Naive thymus-derived CD4-positive, alpha-beta T cell (primary cell): ENCODE data around the gene PDGFD. TPM values are rescaled to one million over a fixed set of nuclear protein-coding genes. Genes with fewer than 3 reads are reported as not detected.

Experiments used
- ATAC-seq: fragments of 150-1000 bp; cut with Tn5 transposase; 2 replicates; pipeline ENCODE4 v1.10.0; 2021; ENCODE audit warnings: mild to moderate bottlenecking, moderate library complexity
- CTCF ChIA-PET: fragments of 350-600 bp; sonication (Branson Sonifier 250); formaldehyde crosslinking; loops from one replicate; lab custom pipeline; 2021; ENCODE audit warnings: antibody characterized with exemption; lab: Charles Lee
- POLR2A ChIA-PET: fragments of 350-600 bp; sonication (Branson Sonifier 250); formaldehyde crosslinking; loops from one replicate; lab custom pipeline; 2021; ENCODE audit warnings: antibody characterized with exemption, inconsistent platforms; lab: Charles Lee
- DNase-seq, 9 donors: peaks; one replicate each; pipeline versions ENCODE4 v3.0.0 to v3.0.0-alpha.2; 2020 to 2022; ENCODE audit warnings: mixed read lengths in 1 of 9
- H3K27ac ChIP-seq: one replicate; pipeline ENCODE4 v1.7.0; 2013; ENCODE audit warnings: mild to moderate bottlenecking, low read depth, low read length, moderate library complexity
- H3K27me3 ChIP-seq, 2 donors: one replicate each; pipeline ENCODE4 v1.7.0; 2013; ENCODE audit warnings: low read length in 2 of 2, mild to moderate bottlenecking in 2 of 2, moderate library complexity in 2 of 2; ENCODE audit not compliant: control insufficient read depth in 2 of 2, insufficient read depth in 2 of 2
- H3K36me3 ChIP-seq, 3 experiments: 1 replicate in 2 of 3; 2 replicates in 1 of 3; pipeline ENCODE4 v1.7.0; 2013; ENCODE audit warnings: low read length in 3 of 3, mild to moderate bottlenecking in 3 of 3, moderate library complexity in 1 of 3; ENCODE audit not compliant: insufficient read depth in 3 of 3, control insufficient read depth in 2 of 3
- H3K4me1 ChIP-seq, 2 donors: one replicate each; pipeline ENCODE4 v1.7.0; 2013; ENCODE audit warnings: low read length in 2 of 2, mild to moderate bottlenecking in 2 of 2, moderate library complexity in 1 of 2; ENCODE audit not compliant: control insufficient read depth in 2 of 2, insufficient read depth in 2 of 2
- H3K4me3 ChIP-seq: 2 replicates; pipeline ENCODE4 v1.7.0; 2013; ENCODE audit warnings: mild to moderate bottlenecking, low read length
- H3K9me3 ChIP-seq, 3 experiments: 1 replicate in 2 of 3; 2 replicates in 1 of 3; pipeline ENCODE4 v1.7.0; 2013; ENCODE audit warnings: low read length in 3 of 3; ENCODE audit not compliant: control insufficient read depth in 2 of 3
- H3K27ac Mint-ChIP-seq, 9 donors: one replicate each; pipeline ENCODE4 v1.8.0; 2020 to 2022; ENCODE audit warnings: mixed read lengths in 9 of 9, mild to moderate bottlenecking in 8 of 9, moderate library complexity in 5 of 9, inconsistent platforms in 2 of 9
- H3K27me3 Mint-ChIP-seq, 5 donors: one replicate each; pipeline ENCODE4 v1.8.0; 2021 to 2022; ENCODE audit warnings: mixed read lengths in 5 of 5, mild to moderate bottlenecking in 1 of 5
- H3K36me3 Mint-ChIP-seq, 5 donors: one replicate each; pipeline ENCODE4 v1.8.0; 2020 to 2022; ENCODE audit warnings: mixed read lengths in 5 of 5, mild to moderate bottlenecking in 3 of 5, inconsistent platforms in 1 of 5
- H3K4me1 Mint-ChIP-seq, 7 donors: one replicate each; pipeline ENCODE4 v1.8.0; 2020 to 2022; ENCODE audit warnings: mixed read lengths in 7 of 7, mild to moderate bottlenecking in 3 of 7, inconsistent platforms in 1 of 7
- H3K4me3 Mint-ChIP-seq, 10 donors: one replicate each; pipeline ENCODE4 v1.8.0; 2020 to 2022; ENCODE audit warnings: mild to moderate bottlenecking in 10 of 10, mixed read lengths in 10 of 10, moderate library complexity in 6 of 10, inconsistent platforms in 2 of 10
- H3K9me3 Mint-ChIP-seq, 11 donors: one replicate each; pipeline ENCODE4 v1.8.0; 2020 to 2022; ENCODE audit warnings: mixed read lengths in 11 of 11, mild to moderate bottlenecking in 4 of 11, inconsistent platforms in 1 of 11, moderate library complexity in 1 of 11
- intact Hi-C, 2 donors: fragments of 100-400 bp; cut with micrococcal nuclease; formaldehyde crosslinking; loops; one replicate each; pipeline ENCODE4 v1.15.1; 2023
- polyA plus RNA-seq, 2 donors: library from polyadenylated mRNA; unstranded; fragments of 300-500 nt; fragmentation: Illumina TruSeq; gene quantifications; one replicate each; pipeline ENCODE4 v1.2.3, GENCODE V29; 2021
- total RNA-seq, 6 experiments: library from RNA in 5 of 6; stranded (reverse) in 5 of 6; gene quantifications; 1 replicate in 5 of 6; 2 replicates in 1 of 6; pipeline ENCODE4 v1.2.3 and lab custom pipeline; 2021 to 2026

The PDGFD gene
- total and polyA plus RNA-seq, 7 experiments from 2014 or later = 0.05 to 3.6 (median 0.26) TPM; not detected in 3

DNA sequence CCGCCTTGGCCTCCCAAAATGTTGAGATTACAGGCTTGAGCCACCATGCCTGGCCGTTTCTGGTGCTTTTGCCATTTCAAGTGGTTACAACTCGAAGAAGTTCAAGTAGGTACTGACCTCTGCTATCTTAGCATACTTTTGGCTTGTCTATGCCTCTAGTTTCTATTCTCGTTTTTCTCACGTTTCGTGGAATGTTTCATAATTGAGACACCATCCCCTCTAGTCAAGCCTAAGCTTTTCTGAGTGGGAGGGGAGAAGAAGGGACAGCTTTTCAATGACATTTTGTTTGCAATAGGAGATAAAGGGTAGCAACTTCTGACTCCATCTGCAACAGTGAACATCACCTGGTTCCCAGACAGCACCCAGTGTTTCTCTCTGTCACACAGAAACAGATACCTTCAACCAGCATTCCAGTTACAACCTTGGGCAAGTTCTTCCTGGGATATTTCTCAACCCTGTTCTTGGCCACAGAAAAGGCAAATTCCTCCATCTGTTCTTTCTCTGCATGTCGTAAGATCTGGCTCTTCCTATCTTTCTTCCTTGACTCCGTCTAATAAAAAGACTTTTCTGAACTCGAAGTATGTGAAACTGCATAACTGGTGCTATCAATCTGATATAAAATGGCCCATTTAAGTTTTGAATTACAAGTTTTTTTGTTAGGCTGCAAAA is 102.0 kb downstream of the PDGFD start:
- intact Hi-C loops = no loop called here
- no peaks in the 10 kb centered on the region for H3K36me3 ChIP-seq
- H3K27me3 Mint-ChIP-seq = no peaks in the 10 kb centered on the region
- ChIA-PET CTCF (no interaction called here), POLR2A (no interaction called here)
- H3K9me3 ChIP-seq = no peaks in the 10 kb centered on the region
- H3K27ac Mint-ChIP-seq = no peak overlapping the region
- H3K4me3 Mint-ChIP-seq = no peak overlapping the region
- H3K4me3 ChIP-seq = no peak overlapping the region
- H3K4me1 ChIP-seq = no peaks in the 10 kb centered on the region
- ATAC-seq = no peak
- no peak for DNase-seq
- H3K27ac ChIP-seq = no peak overlapping the region
- H3K27me3 ChIP-seq = no peaks in the 10 kb centered on the region
- H3K36me3 Mint-ChIP-seq = no peaks in the 10 kb centered on the region
- no peaks in the 10 kb centered on the region for H3K4me1 Mint-ChIP-seq
- H3K9me3 Mint-ChIP-seq = peaks cover 0 to 2% (median 0%) of the 10 kb centered on the region in 11 donors

DNA sequence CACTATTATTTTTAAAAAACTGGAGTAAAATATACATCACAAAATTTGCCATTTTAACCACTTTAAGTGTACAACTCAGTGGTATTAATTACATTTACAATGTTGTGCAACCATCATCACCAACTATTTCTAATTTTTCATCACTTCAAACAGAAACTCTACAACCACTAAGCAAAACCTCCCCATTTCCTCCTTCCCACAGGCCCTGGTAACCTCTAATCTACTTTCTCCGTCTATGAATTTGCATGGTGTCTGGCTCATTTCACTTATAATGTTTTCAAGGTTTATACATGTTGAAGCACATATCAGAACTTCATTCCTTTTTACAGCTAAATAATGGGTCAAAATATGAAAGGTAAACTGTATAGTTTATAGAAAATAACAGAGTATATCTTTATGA is 103.1 kb downstream of the PDGFD start:
- POLR2A ChIA-PET = no interaction called here

DNA sequence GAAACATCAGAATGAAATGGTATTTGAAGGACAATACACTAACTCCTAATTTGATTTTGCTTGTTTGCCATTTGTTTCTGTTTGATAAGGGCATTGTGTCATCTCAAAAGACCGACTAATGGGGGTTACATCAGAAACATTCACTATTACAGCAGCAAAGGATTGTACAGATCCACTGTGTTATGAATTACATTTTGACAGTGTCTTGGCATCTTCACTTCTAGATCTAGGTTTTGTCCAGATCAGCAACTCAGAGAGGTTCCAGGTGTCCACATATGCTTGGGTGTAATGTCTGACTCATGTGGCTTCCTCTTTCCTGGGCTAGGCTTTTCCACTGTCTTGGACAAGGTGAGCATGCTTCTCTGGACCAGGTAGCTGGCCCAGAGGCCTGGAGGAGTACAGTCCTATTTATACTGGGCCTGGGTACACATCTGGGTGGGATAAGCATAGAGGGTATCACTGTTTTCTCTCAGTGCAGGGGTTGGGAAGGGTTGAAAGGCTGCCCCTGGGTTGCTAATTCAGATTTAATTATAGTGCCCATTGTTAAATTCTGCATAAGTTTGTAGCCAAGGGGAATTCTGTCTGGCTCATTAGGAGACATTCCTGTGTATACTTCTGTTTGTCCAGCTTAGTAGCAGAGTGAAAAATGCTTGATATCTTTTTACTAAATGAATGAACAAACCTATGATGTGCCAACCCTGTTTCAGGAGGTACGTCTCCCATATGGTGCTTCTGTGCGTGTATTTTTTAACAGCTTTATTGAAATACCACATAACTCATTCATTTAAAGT is 103.7 kb downstream of the PDGFD start:
- Histone ChIP-seq H3K4me1 (no peaks in the 10 kb centered on the region), H3K9me3 (no peaks in the 10 kb centered on the region), H3K27me3 (no peaks in the 10 kb centered on the region), H3K4me3 (no peak overlapping the region), H3K27ac (no peak overlapping the region), H3K36me3 (no peaks in the 10 kb centered on the region)
- peaks cover 0 to 2% (median 0%) of the 10 kb centered on the region in 11 donors for H3K9me3 Mint-ChIP-seq
- intact Hi-C loops = no loop called here
- H3K27ac Mint-ChIP-seq = no peak overlapping the region
- ATAC-seq = no peak
- no peak for DNase-seq
- no peaks in the 10 kb centered on the region for H3K36me3 Mint-ChIP-seq
- no peak overlapping the region for H3K4me3 Mint-ChIP-seq
- H3K4me1 Mint-ChIP-seq = no peaks in the 10 kb centered on the region
- ChIA-PET POLR2A (no interaction called here), CTCF (no interaction called here)
- no peaks in the 10 kb centered on the region for H3K27me3 Mint-ChIP-seq

More for the DNA sequence above, 103.1 kb downstream of the PDGFD start:
- DNase-seq (no peak), ATAC-seq (no peak)
- H3K4me3 Mint-ChIP-seq = no peak overlapping the region
- intact Hi-C loops = no loop called here
- Histone ChIP-seq H3K27ac (no peak overlapping the region), H3K4me1 (no peaks in the 10 kb centered on the region), H3K36me3 (no peaks in the 10 kb centered on the region), H3K27me3 (no peaks in the 10 kb centered on the region), H3K4me3 (no peak overlapping the region), H3K9me3 (no peaks in the 10 kb centered on the region)
- no peaks in the 10 kb centered on the region for H3K27me3 Mint-ChIP-seq
- H3K9me3 Mint-ChIP-seq = peaks cover 0 to 2% (median 0%) of the 10 kb centered on the region in 11 donors
- H3K4me1 Mint-ChIP-seq = no peaks in the 10 kb centered on the region
- CTCF ChIA-PET = no interaction called here
- H3K27ac Mint-ChIP-seq = no peak overlapping the region
- no peaks in the 10 kb centered on the region for H3K36me3 Mint-ChIP-seq

DNA sequence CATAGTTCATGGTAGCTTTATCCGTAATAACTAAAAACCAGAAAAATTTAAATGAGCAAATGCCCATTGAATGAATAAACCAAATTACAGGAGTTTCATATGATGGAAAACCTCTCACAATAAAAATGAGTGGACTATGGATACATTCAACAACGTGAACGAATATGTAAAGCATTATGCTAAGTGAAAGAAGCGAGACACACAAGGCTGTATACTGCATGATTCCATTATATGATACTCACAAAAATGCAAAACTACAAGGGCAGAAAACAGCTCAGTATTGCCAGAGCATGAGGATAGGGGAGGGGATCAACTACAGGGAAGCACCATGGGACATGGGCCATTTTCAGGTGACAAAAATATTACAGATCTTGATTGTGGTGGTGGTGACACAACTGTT is 105.3 kb downstream of the PDGFD start:
- Mint-ChIP-seq H3K4me3 (no peak overlapping the region), H3K36me3 (no peaks in the 10 kb centered on the region), H3K27me3 (peaks cover 0 to 3% (median 0%) of the 10 kb centered on the region in 5 donors), H3K27ac (no peak overlapping the region), H3K9me3 (peaks cover 0 to 4% (median 0%) of the 10 kb centered on the region in 11 donors), H3K4me1 (no peaks in the 10 kb centered on the region)
- ATAC-seq (no peak), DNase-seq (no peak)
- no peaks in the 10 kb centered on the region for H3K4me1 ChIP-seq
- H3K36me3 ChIP-seq = no peaks in the 10 kb centered on the region
- no peaks in the 10 kb centered on the region for H3K27me3 ChIP-seq
- ChIA-PET CTCF (interaction anchor here (0.6 kb wide), 1 partner anchor 802 kb away, joined by 3 read pairs; no protein-coding TSS in a partner anchor), POLR2A (no interaction called here)
- H3K4me3 ChIP-seq = no peak overlapping the region
- no peak overlapping the region for H3K27ac ChIP-seq
- no peaks in the 10 kb centered on the region for H3K9me3 ChIP-seq
- intact Hi-C loops = no loop called here

DNA sequence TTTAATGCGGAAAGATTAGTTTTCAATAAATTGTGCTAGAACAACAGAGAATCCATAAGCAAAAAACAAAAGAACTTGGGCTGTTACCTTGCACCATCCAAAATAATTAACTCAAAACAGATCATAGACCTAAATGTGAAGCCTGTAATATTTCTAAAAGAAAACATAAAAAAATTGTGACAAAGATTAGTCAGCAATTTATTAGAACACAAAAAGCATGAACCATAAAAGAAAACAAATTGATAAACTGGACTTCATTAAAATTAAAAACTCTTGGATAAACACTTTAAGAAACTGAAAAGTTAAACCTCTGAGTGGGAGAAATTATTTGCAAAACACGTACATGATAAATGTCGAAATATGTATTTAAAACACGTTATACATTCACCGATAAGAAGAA is 106.0 kb downstream of the PDGFD start:
- Mint-ChIP-seq H3K4me3 (no peak overlapping the region), H3K27ac (no peak overlapping the region), H3K36me3 (no peaks in the 10 kb centered on the region), H3K9me3 (peaks cover 0 to 4% (median 0%) of the 10 kb centered on the region in 11 donors), H3K27me3 (peaks cover 0 to 3% (median 0%) of the 10 kb centered on the region in 5 donors), H3K4me1 (no peaks in the 10 kb centered on the region)
- Histone ChIP-seq H3K27me3 (no peaks in the 10 kb centered on the region), H3K9me3 (no peaks in the 10 kb centered on the region), H3K36me3 (no peaks in the 10 kb centered on the region), H3K4me1 (no peaks in the 10 kb centered on the region), H3K4me3 (no peak overlapping the region), H3K27ac (no peak overlapping the region)
- DNase-seq (no peak), ATAC-seq (no peak)
- CTCF ChIA-PET = no interaction called here
- POLR2A ChIA-PET = no interaction called here
- intact Hi-C loops = no loop called here

DNA sequence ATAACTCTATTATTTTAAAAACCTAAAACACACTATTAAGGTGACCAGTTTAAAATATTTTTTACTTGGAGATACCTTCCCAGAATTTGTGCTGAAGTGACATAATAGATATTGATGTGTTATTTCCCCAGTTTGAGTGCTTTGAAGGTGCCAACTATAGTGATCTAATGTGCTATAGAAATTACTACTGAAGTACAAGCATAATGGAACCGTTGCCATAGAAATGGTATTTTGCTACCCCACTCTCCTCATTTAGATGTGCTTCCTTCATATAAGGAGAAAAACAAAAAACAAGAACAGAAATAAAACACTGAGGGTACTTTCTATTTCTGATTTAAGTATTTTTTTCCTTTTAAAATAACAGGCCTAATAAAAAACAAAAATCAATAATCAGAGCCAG is 108.4 kb downstream of the PDGFD start:
- no peak overlapping the region for H3K4me3 ChIP-seq
- Mint-ChIP-seq H3K4me1 (no peaks in the 10 kb centered on the region), H3K27ac (no peak overlapping the region), H3K9me3 (peaks cover 0 to 4% (median 0%) of the 10 kb centered on the region in 11 donors), H3K27me3 (peaks cover 0 to 3% (median 0%) of the 10 kb centered on the region in 5 donors), H3K4me3 (no peak overlapping the region), H3K36me3 (no peaks in the 10 kb centered on the region)
- H3K4me1 ChIP-seq = no peaks in the 10 kb centered on the region
- POLR2A ChIA-PET = no interaction called here
- no peak for DNase-seq
- no peak overlapping the region for H3K27ac ChIP-seq
- no peaks in the 10 kb centered on the region for H3K27me3 ChIP-seq
- no peaks in the 10 kb centered on the region for H3K36me3 ChIP-seq
- no peaks in the 10 kb centered on the region for H3K9me3 ChIP-seq
- CTCF ChIA-PET = no interaction called here
- intact Hi-C loops = no loop called here
- no peak for ATAC-seq
